CD1c-positive myeloid dendritic cell (primary cell): Measurements from ENCODE around the gene FAM24B.
"Not testable (repeated sequence)": the region's sequence is repeated elsewhere in the genome, so short reads cannot be mapped to it uniquely, and the experiment has no call there.

Source experiments
- DNase-seq: peaks from one replicate; pipeline ENCODE4 v3.0.0-alpha.2; 2016; ENCODE audit errors: extremely low spot score

Gene FAM24B

GRCh38 chr10:122858042-122858441, 21.3 kb downstream of the FAM24B start:
- not testable (repeated sequence) for DNase-seq

GRCh38 chr10:122856902-122857301, 22.5 kb downstream of the FAM24B start:
- peak; percentile 60 for DNase-seq

- DNase-seq, result no peak
These were observed 23.6 kb downstream of the FAM24B start for GRCh38 chr10:122855745-122856144.

- no peak for DNase-seq
These were observed 24.7 kb downstream of the FAM24B start for GRCh38 chr10:122854648-122855047.

GRCh38 chr10:122853665-122854313, 25.6 kb downstream of the FAM24B start:
- no peak for DNase-seq

- no peak for DNase-seq
These were observed 27.1 kb downstream of the FAM24B start for GRCh38 chr10:122852261-122852660.

- no peak for DNase-seq
These were observed 28.4 kb downstream of the FAM24B start for GRCh38 chr10:122850705-122851640.

GRCh38 chr10:122849900-122850605, 29.3 kb downstream of the FAM24B start:
- no peak for DNase-seq

- no peak for DNase-seq
These were observed 30.3 kb downstream of the FAM24B start for GRCh38 chr10:122849090-122849489.

- DNase-seq, result no peak
These were observed 31.4 kb downstream of the FAM24B start for GRCh38 chr10:122847782-122848604.

GRCh38 chr10:122845783-122846332, 33.5 kb downstream of the FAM24B start, which contains the start of gene CUZD1:
CUZD1 (minus strand) TSS chr10:122845857; CDS start chr10:122845843, 14 bp downstream.
- DNase-seq, result no peak

GRCh38 chr10:122844146-122844545, 35.2 kb downstream of the FAM24B start:
- DNase-seq, result no peak

- no peak for DNase-seq
These were observed 37.8 kb downstream of the FAM24B start for GRCh38 chr10:122841569-122841968.

- no peak for DNase-seq
These were observed 39.9 kb downstream of the FAM24B start for GRCh38 chr10:122839505-122839904.

- DNase-seq, result no peak
These were observed 40.5 kb downstream of the FAM24B start for GRCh38 chr10:122838880-122839279.

GRCh38 chr10:122835908-122836307, 43.5 kb downstream of the FAM24B start:
- no peak for DNase-seq

- no peak for DNase-seq
These were observed 48.4 kb downstream of the FAM24B start for GRCh38 chr10:122830965-122831353.

GRCh38 chr10:122830273-122830964, 49.0 kb downstream of the FAM24B start:
- no peak for DNase-seq

- no peak for DNase-seq
These were observed 49.9 kb downstream of the FAM24B start for GRCh38 chr10:122829454-122829853.

GRCh38 chr10:122828716-122829255, 50.6 kb downstream of the FAM24B start:
- DNase-seq, result no peak
